B cell (primary cell): ENCODE data around the gene ADORA2A.

Experiments used
- EZH2 ChIP-seq: IDR thresholded peaks from 2 replicates; pipeline ENCODE4 v1.6.1; 2012; ENCODE audit warnings: borderline replicate concordance, low read depth, mild to moderate bottlenecking, moderate library complexity, low read length; ENCODE audit not compliant: insufficient read depth, poor library complexity, severe bottlenecking
- TF ChIP-seq, protein P1 (sequence below): fragments of 200-600 bp; IDR thresholded peaks from one replicate; pipeline ENCODE4 v1.8.0; 2022; ENCODE audit warnings: antibody characterized with exemption, mild to moderate bottlenecking

DNA sequence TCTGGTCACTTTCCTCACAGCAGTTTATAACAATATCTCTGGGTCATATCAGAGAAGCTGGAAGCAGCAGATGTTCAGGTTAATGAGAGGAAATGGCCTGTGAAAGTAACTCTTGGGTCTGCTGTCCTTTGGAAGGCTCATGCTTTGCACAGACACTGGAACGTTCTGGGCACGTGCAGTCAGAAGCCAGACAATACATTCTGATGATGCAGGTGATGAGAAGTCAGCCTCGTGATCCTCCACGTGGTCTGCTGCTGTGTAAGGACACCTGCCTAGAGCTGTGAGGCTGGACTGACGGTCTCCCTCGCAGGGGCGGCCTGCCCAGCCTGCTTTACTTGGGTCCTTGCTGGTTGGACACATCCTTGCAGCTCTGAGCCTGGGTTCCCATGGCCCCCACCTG is 18.8 kb upstream of the ADORA2A start:
- TF ChIP-seq, protein P1, sequence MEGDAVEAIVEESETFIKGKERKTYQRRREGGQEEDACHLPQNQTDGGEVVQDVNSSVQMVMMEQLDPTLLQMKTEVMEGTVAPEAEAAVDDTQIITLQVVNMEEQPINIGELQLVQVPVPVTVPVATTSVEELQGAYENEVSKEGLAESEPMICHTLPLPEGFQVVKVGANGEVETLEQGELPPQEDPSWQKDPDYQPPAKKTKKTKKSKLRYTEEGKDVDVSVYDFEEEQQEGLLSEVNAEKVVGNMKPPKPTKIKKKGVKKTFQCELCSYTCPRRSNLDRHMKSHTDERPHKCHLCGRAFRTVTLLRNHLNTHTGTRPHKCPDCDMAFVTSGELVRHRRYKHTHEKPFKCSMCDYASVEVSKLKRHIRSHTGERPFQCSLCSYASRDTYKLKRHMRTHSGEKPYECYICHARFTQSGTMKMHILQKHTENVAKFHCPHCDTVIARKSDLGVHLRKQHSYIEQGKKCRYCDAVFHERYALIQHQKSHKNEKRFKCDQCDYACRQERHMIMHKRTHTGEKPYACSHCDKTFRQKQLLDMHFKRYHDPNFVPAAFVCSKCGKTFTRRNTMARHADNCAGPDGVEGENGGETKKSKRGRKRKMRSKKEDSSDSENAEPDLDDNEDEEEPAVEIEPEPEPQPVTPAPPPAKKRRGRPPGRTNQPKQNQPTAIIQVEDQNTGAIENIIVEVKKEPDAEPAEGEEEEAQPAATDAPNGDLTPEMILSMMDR, result no peak
- no peak for TF ChIP-seq EZH2
